Upper lobe of right lung (tissue), 1 donor: ENCODE data around the gene TK1. TPM values are rescaled to one million over a fixed set of nuclear protein-coding genes. Genes with fewer than 3 reads are reported as not detected.

Source experiments
- ATAC-seq: fragments of 200-7000 bp; cut with Tn5 transposase; one replicate; pipeline ENCODE4 v1.9.1; 2020; ENCODE audit warnings: mild to moderate bottlenecking, moderate library complexity
- DNase-seq: peaks from one replicate; pipeline ENCODE4 v3.0.0-alpha.2; 2020
- H3K27ac ChIP-seq: fragments of 200-600 bp; one replicate; pipeline ENCODE4 v1.8.0; 2022
- H3K27me3 ChIP-seq: fragments of 200-600 bp; one replicate; pipeline ENCODE4 v1.8.0; 2022; ENCODE audit warnings: mild to moderate bottlenecking
- H3K36me3 ChIP-seq: fragments of 200-600 bp; one replicate; pipeline ENCODE4 v1.8.0; 2022
- H3K4me1 ChIP-seq: fragments of 200-600 bp; one replicate; pipeline ENCODE4 v1.8.0; 2022
- H3K4me3 ChIP-seq: fragments of 200-600 bp; one replicate; pipeline ENCODE4 v1.8.0; 2022; ENCODE audit warnings: mild to moderate bottlenecking
- H3K9me3 ChIP-seq: fragments of 200-600 bp; one replicate; pipeline ENCODE4 v1.8.0; 2022
- CTCF ChIP-seq: fragments of 200-600 bp; IDR thresholded peaks from one replicate; pipeline ENCODE4 v1.8.0; 2022; ENCODE audit warnings: antibody characterized with exemption
- intact Hi-C: fragments of 100-400 bp; cut with DNase I; formaldehyde crosslinking; loops from one replicate; pipeline ENCODE4 v1.11.0; 2022
- total RNA-seq: library from RNA; stranded (reverse); fragmentation: NEBNext Ultra II Directional; extraction: Animal tissue kit (Norgen Biotek cat#: 25700); gene quantifications from one replicate; pipeline ENCODE4 v1.2.1, GENCODE V29; 2021
- donor health status: DM: no; HTN: yes; CAD: no; lungs with severe emphysema.

Gene TK1
- total RNA-seq, 1 donor from 2014 or later: 3.3 TPM

DNA sequence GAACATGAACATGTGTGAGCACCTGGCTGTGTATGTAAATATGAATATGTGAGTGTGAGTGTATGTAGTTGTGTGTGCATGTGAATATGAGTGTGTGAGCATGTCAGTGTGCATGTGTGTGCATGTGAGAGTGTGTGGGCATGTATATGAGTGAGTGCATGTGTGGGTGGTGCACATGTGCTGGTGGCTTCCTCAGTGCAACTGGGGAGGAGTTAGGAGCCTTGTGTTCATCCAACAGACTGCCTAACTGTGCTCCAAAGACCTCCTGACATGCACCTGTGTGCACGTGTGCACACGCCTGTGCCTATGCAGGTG, 46.0 kb upstream of the TK1 start:
- Histone ChIP-seq H3K4me1 (no peaks in the 10 kb centered on the region), H3K27ac (no peak overlapping the region), H3K36me3 (no peaks in the 10 kb centered on the region), H3K27me3 (peaks cover 34% of the 10 kb centered on the region), H3K4me3 (no peak overlapping the region), H3K9me3 (no peaks in the 10 kb centered on the region)
- peak; percentile 8 for ATAC-seq
- intact Hi-C loops: no loop called here
- DNase-seq: no peak
- TF ChIP-seq CTCF: no peak

- no peaks in the 10 kb centered on the region for H3K4me1 ChIP-seq
- no peaks in the 10 kb centered on the region for H3K36me3 ChIP-seq
- no peak for TF ChIP-seq CTCF
- intact Hi-C loops: no loop called here
- ATAC-seq (peak; percentile 22), DNase-seq (peak; percentile 69)
- H3K4me3 ChIP-seq: no peak overlapping the region
- H3K27ac ChIP-seq: no peak overlapping the region
- H3K9me3 ChIP-seq: no peaks in the 10 kb centered on the region
- peaks cover 34% of the 10 kb centered on the region for H3K27me3 ChIP-seq
Measured at GRCh38 chr17:78231991-78232858, 45.4 kb upstream of the TK1 start.

DNA sequence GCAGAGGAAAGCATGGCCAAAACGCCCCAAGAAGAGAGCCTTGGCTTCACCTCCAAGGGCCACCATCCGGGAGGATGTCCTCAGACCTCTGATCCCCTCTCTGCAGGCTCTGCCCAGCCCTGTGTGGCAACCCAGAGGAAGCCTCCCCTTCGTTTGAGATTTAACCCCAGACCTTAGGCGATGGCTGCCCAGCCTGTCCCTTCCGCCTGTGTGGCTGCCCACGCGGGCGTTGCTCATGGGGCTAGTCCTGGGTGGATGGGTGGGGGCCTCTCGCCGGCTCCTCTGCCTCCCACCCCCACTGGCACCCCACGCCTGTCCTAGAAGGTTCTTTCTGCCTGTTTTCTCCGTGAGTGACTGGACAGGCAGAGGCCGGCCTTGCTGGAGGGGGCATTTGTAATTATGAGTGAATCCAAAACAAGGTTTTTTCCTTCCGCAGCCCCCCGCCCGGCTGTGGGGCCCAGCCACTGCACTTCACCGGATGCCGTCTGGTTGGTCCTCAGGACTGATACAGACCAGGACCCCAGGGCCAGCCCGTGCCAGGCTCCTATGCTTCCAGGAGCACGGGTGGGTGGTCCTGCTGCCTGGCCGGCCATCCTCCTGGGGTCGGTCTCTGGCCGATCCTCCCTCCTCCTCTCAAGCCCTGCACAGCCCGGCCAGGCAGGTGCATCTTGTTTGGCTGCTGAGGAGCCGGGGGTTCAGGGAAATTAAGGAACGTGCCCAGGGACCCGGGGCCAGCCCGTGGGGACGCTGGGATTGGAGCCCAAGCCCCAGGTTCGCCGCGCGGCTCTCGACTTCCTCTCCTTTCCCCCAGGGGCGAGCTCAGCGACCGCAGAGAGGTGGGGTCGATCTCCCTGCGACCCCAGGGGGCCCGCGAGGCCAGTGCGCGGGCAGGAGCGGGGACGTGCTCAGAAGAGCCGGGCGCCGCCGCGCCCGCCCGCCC, 44.4 kb upstream of the TK1 start, which contains the start of gene TMEM235:
TSS of gene TMEM235 (plus strand) at position 636 of the 940 bp plus-strand sequence. CDS start 393 bp downstream, outside the sequence.
- intact Hi-C loops: no loop called here
- Histone ChIP-seq H3K9me3 (no peaks in the 10 kb centered on the region), H3K4me3 (no peak within 1 kb of the TSS), H3K27me3 (peaks cover 34% of the 10 kb centered on the region), H3K27ac (no peak within 1 kb of the TSS), H3K36me3 (no peaks in the 10 kb centered on the region), H3K4me1 (peaks cover 5% of the 10 kb centered on the region)
- ATAC-seq (no peak), DNase-seq (no peak)
- TF ChIP-seq CTCF: no peak

GRCh38 chr17:78230252-78230962, 43.6 kb upstream of the TK1 start:
- H3K27ac ChIP-seq: no peak overlapping the region
- no peaks in the 10 kb centered on the region for H3K9me3 ChIP-seq
- intact Hi-C loops: no loop called here
- no peak for TF ChIP-seq CTCF
- peaks cover 5% of the 10 kb centered on the region for H3K4me1 ChIP-seq
- peaks cover 34% of the 10 kb centered on the region for H3K27me3 ChIP-seq
- no peaks in the 10 kb centered on the region for H3K36me3 ChIP-seq
- DNase-seq (no peak), ATAC-seq (no peak)
- H3K4me3 ChIP-seq: no peak overlapping the region

- Histone ChIP-seq H3K36me3 (no peaks in the 10 kb centered on the region), H3K9me3 (no peaks in the 10 kb centered on the region), H3K4me3 (no peak overlapping the region), H3K27ac (no peak overlapping the region), H3K27me3 (peaks cover 33% of the 10 kb centered on the region), H3K4me1 (peaks cover 5% of the 10 kb centered on the region)
- TF ChIP-seq CTCF: no peak
- intact Hi-C loops: no loop called here
- ATAC-seq (no peak), DNase-seq (no peak)
Measured at GRCh38 chr17:78228176-78228575, 41.3 kb upstream of the TK1 start.
